ENCODE measurements around the gene KLK15.
"Not testable (repeated sequence)": the region's sequence is repeated elsewhere in the genome, so short reads cannot be mapped to it uniquely, and the experiment has no call there.

The KLK15 gene

DNA sequence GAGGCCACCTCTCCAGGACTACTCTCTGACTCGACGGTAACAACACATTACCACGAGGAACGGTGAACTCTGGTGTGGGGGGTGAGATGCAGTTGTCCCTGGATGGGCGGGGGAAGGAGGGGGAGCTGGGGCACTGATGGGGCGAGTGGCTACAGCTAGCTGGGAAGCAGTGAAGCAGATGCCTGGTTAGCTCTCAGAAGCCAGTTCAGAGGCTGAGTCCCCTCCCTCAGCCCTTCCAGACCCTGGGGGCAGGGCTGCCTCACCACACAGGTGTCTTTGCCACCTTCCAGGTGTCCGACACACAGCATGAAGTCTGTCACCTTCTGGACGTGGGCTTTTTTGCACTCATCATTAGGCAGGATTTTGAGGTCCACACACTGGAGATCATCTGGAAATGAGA is 13.7 kb downstream of the KLK15 start:
- TF ChIP-seq, protein P1, sequence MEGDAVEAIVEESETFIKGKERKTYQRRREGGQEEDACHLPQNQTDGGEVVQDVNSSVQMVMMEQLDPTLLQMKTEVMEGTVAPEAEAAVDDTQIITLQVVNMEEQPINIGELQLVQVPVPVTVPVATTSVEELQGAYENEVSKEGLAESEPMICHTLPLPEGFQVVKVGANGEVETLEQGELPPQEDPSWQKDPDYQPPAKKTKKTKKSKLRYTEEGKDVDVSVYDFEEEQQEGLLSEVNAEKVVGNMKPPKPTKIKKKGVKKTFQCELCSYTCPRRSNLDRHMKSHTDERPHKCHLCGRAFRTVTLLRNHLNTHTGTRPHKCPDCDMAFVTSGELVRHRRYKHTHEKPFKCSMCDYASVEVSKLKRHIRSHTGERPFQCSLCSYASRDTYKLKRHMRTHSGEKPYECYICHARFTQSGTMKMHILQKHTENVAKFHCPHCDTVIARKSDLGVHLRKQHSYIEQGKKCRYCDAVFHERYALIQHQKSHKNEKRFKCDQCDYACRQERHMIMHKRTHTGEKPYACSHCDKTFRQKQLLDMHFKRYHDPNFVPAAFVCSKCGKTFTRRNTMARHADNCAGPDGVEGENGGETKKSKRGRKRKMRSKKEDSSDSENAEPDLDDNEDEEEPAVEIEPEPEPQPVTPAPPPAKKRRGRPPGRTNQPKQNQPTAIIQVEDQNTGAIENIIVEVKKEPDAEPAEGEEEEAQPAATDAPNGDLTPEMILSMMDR (IDR thresholded peaks at IDR 0.05; ENCODE audit: borderline replicate concordance, control extremely low read depth, extremely low read depth, insufficient read depth, missing control alignments), result no peak
- in situ Hi-C loops (cut with MboI; ENCODE audit: low sequenced_read_pairs, unreplicated experiment), result no loop called here
- no peak for DNase-seq (ENCODE audit: low spot score)

DNA sequence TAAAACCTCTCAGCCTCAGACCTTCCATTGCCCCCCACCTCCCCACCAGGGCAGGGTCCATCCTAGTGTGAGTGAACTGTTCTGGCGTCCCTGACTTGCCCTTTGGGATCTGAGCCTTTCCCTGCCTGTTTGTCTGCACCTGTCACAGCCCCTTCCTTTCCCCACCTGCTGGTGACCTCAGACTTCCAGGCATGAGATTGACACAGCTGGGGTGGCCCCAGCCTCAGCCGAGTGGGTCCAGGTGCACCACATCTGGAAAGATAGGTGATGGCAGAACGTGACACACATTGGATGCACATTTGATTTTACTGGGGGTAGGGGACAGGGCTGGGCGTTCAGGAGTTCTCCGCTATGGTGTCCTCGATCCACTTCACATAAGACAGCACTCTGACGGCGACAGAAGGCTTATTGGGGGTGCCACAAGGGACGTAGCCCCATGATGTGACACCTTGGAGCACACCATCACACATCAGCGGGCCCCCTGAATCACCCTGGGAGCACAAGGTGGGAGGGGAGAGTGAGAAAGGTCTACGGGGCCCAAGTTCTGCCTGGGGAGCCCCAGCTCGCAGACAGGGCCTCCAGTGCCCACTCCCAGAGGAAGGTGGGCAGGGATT is 14.4 kb downstream of the KLK15 start:
- in situ Hi-C loops (cut with MboI; ENCODE audit: low sequenced_read_pairs, unreplicated experiment), result no loop called here
- TF ChIP-seq, protein P1 (IDR thresholded peaks at IDR 0.05; ENCODE audit: borderline replicate concordance, control extremely low read depth, extremely low read depth, insufficient read depth, missing control alignments), result no peak
- peak; percentile 39 for DNase-seq (ENCODE audit: low spot score)

- in situ Hi-C loops (cut with MboI; ENCODE audit: low sequenced_read_pairs, unreplicated experiment), result no loop called here
- peak; percentile 94 for DNase-seq (ENCODE audit: low spot score)
- TF ChIP-seq, protein P1 (IDR thresholded peaks at IDR 0.05; ENCODE audit: borderline replicate concordance, control extremely low read depth, extremely low read depth, insufficient read depth, missing control alignments), result no peak
Measured at GRCh38 chr19:50817941-50818858, 15.2 kb downstream of the KLK15 start.

DNA sequence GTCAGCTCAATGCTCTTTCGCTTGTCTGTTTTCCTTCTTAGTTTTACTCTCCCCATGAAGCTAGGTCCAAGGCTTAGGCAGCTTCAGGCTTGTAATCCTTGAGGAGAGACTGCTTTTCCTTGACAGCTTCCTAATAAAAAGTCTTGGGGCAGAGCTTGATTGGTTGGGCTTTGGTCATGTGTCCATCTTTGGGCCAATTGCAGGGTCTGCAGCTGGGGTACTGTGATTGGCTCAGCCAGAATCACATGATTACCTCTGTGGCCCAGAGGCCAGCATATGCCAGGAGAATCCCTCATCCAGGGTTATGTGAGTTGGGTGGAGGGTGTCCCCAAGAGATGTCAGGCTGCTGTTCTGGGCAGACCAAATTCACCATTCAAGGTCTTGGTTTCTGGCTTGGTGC is 17.9 kb downstream of the KLK15 start:
- in situ Hi-C loops (cut with MboI; ENCODE audit: low sequenced_read_pairs, unreplicated experiment), result no loop called here
- DNase-seq (ENCODE audit: low spot score), result no peak
- TF ChIP-seq, protein P1 (IDR thresholded peaks at IDR 0.05; ENCODE audit: borderline replicate concordance, control extremely low read depth, extremely low read depth, insufficient read depth, missing control alignments), result no peak

- in situ Hi-C loops (cut with MboI; ENCODE audit: low sequenced_read_pairs, unreplicated experiment), result no loop called here
- no peak for DNase-seq (ENCODE audit: low spot score)
- TF ChIP-seq, protein P1 (IDR thresholded peaks at IDR 0.05; ENCODE audit: borderline replicate concordance, control extremely low read depth, extremely low read depth, insufficient read depth, missing control alignments), result no peak
Measured at GRCh38 chr19:50814883-50815282, 18.5 kb downstream of the KLK15 start.

GRCh38 chr19:50812474-50812873 is 20.9 kb downstream of the KLK15 start:
- in situ Hi-C loops (cut with MboI; ENCODE audit: low sequenced_read_pairs, unreplicated experiment), result no loop called here
- DNase-seq (ENCODE audit: low spot score), result no peak
- TF ChIP-seq, protein P1 (IDR thresholded peaks at IDR 0.05; ENCODE audit: borderline replicate concordance, control extremely low read depth, extremely low read depth, insufficient read depth, missing control alignments), result no peak

DNA sequence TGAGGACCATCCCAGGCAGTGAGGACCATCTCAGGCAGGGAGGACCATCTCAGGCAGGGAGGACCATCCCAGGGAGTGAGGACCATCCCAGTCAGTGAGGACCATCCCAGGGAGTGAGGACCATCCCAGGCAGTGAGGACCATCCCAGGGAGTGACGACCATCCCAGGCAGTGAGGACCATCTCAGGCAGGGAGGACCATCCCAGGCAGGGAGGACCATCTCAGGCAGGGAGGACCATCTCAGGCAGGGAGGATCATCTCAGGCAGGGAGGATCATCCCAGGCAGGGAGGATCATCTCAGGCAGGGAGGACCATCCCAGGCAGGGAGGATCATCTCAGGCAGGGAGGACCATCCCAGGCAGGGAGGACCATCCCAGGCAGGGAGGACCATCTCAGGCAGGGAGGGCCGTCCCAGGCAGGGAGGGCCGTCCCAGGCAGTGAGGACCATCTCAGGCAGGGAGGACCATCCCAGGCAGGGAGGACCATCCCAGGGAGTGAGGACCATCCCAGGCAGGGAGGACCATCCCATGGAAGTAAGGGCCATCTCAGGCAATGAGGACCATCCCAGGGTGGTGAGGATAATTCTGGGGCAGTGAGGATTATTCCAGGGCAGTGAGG is 21.6 kb downstream of the KLK15 start:
- DNase-seq (ENCODE audit: low spot score); in situ Hi-C loops (cut with MboI; ENCODE audit: low sequenced_read_pairs, unreplicated experiment): not testable (repeated sequence)
